ENCODE results near the gene CNOT6L.

Gene CNOT6L

GRCh38 chr4:77710059-77710458, 109.1 kb downstream of the CNOT6L start:
- no peak for DNase-seq

GRCh38 chr4:77706717-77707116, 112.5 kb downstream of the CNOT6L start:
- no peak for DNase-seq

GRCh38 chr4:77703666-77704065, 115.5 kb downstream of the CNOT6L start:
- DNase-seq, result no peak

GRCh38 chr4:77701121-77701520, 118.0 kb downstream of the CNOT6L start:
- DNase-seq, result no peak

- DNase-seq, result peak; percentile 88
These were observed 119.4 kb downstream of the CNOT6L start for GRCh38 chr4:77699731-77700210.

GRCh38 chr4:77697860-77698590, 121.1 kb downstream of the CNOT6L start:
- DNase-seq, result peak; percentile 66

GRCh38 chr4:77695774-77696173, 123.4 kb downstream of the CNOT6L start:
- peak; percentile 92 for DNase-seq

GRCh38 chr4:77692847-77693432, 126.2 kb downstream of the CNOT6L start:
- no peak for DNase-seq

GRCh38 chr4:77681792-77682191, 137.4 kb downstream of the CNOT6L start:
- DNase-seq, result no peak

- no peak for DNase-seq
These were observed 142.3 kb downstream of the CNOT6L start for GRCh38 chr4:77676842-77677241.

GRCh38 chr4:77671051-77671450, 148.1 kb downstream of the CNOT6L start:
- no peak for DNase-seq

GRCh38 chr4:77669946-77670590, 149.1 kb downstream of the CNOT6L start:
- DNase-seq, result no peak

- no peak for DNase-seq
These were observed 153.6 kb downstream of the CNOT6L start for GRCh38 chr4:77665381-77666069.

All from EL (cell line).